Stomach (tissue), 9 donors: Measurements from ENCODE around the gene PIGBOS1. TPM values are rescaled to one million over a fixed set of nuclear protein-coding genes. Genes with fewer than 3 reads are reported as not detected.
"Not testable (repeated sequence)": the region's sequence is repeated elsewhere in the genome, so short reads cannot be mapped to it uniquely, and the experiment has no call there.

Source experiments
- DNase-seq, 2 donors: peaks; one replicate each; pipeline versions ENCODE4 v3.0.0 to v3.0.0-alpha.2; 2013 to 2019
- H3K27ac ChIP-seq, 5 donors: fragments of 200-600 bp in 4 of 5; sonication (generic) in 4 of 5; one replicate each; pipeline ENCODE4 v1.5.1; 2013 to 2019; ENCODE audit warnings: mild to moderate bottlenecking in 1 of 5, moderate library complexity in 1 of 5
- H3K27me3 ChIP-seq, 3 donors: fragments of 200-600 bp; sonication (generic); one replicate each; pipeline ENCODE4 v1.5.1; 2017 to 2019; ENCODE audit warnings: mixed run types in 1 of 3
- H3K36me3 ChIP-seq, 4 donors: fragments of 200-600 bp; sonication (generic); 1 replicate in 3 of 4; 2 replicates in 1 of 4; pipeline ENCODE4 v1.5.1; 2016 to 2019
- H3K4me1 ChIP-seq, 4 donors: fragments of 200-600 bp; sonication (generic); one replicate each; pipeline ENCODE4 v1.5.1; 2016 to 2019
- H3K4me3 ChIP-seq, 4 donors: fragments of 200-600 bp; sonication (generic) in 3 of 4; one replicate each; pipeline ENCODE4 v1.5.1; 2016 to 2019; ENCODE audit warnings: mild to moderate bottlenecking in 1 of 4
- H3K9me3 ChIP-seq, 4 donors: fragments of 200-600 bp; sonication (generic); one replicate each; pipeline ENCODE4 v1.5.1; 2016 to 2019
- CTCF ChIP-seq, 7 experiments: fragments of 450-650 bp in 4 of 7; fragments of 200-600 bp in 3 of 7; sonication (generic) in 3 of 7; IDR thresholded peaks; one replicate each; pipeline ENCODE4 v1.5.1; 2016 to 2019; ENCODE audit warnings: antibody characterized with exemption in 7 of 7, control low read depth in 2 of 7, mild to moderate bottlenecking in 1 of 7
- EP300 ChIP-seq: sonication (generic); formaldehyde crosslinking; IDR thresholded peaks from one replicate; pipeline ENCODE4 v1.6.1; 2017; ENCODE audit warnings: antibody characterized with exemption
- POLR2A ChIP-seq, 4 donors: fragments of 450-650 bp; IDR thresholded peaks; one replicate each; pipeline ENCODE4 v1.6.1; 2016; ENCODE audit warnings: antibody characterized with exemption in 4 of 4, control low read depth in 2 of 4, mild to moderate bottlenecking in 1 of 4, moderate library complexity in 1 of 4
- POLR2AphosphoS5 ChIP-seq, 3 donors: sonication (generic); formaldehyde crosslinking; IDR thresholded peaks; one replicate each; pipeline ENCODE4 v1.6.1; 2016; ENCODE audit warnings: antibody characterized with exemption in 3 of 3
- WGBS, 5 donors: extraction: QIAGEN DNeasy Blood & Tissue Kit in 3 of 5; methylation state at CpG; one replicate each; pipeline versions ENCODE4 v1.1.5 to v1.1.7; 2013 to 2018; 5-methylcytosine and 5-hydroxymethylcytosine counted together
- intact Hi-C: fragments of 100-400 bp; cut with DNase I; formaldehyde crosslinking; loops from one replicate; pipeline ENCODE4 v1.15.1; 2023; ENCODE audit warnings: low total_unique reads
- polyA plus RNA-seq, 3 donors: library from polyadenylated mRNA; stranded (reverse); fragments of 200-250 nt; gene quantifications; one replicate each; pipeline ENCODE4 v1.2.3, GENCODE V29; 2013
- total RNA-seq, 5 donors: library from RNA; depleted of rRNA; stranded (reverse); fragments of >200 nt; gene quantifications; one replicate each; pipeline versions ENCODE4 v1.1.0 to v1.2.3, GENCODE V29; 2014 to 2016
- donor health status: healthy with polysubstance abuse.
- donor health status: Bipolar disorder and iron deficiency.
- donor health status: healthy.

The PIGBOS1 gene
- total and polyA plus RNA-seq, 8 donors = 7.0 to 28.8 (median 12.2) TPM

- Histone ChIP-seq H3K27ac (peak overlapping the region; percentile 91 to 97 (median 96)), H3K4me1 (peaks cover 5 to 52% (median 34%) of the 10 kb centered on the region in 4 donors), H3K9me3 (no peaks in the 10 kb centered on the region), H3K36me3 (peaks cover 0 to 14% (median 4%) of the 10 kb centered on the region in 4 donors), H3K4me3 (peak overlapping the region; percentile 72 to 76 (median 72)), H3K27me3 (no peaks in the 10 kb centered on the region)
- TF ChIP-seq EP300 (no peak), CTCF (IDR thresholded peaks at IDR 0.05) (no peak), POLR2AphosphoS5 (IDR thresholded peaks at IDR 0.05) (no peak), POLR2A (IDR thresholded peaks at IDR 0.05) (no peak)
- WGBS, 5 donors = 25 to 37% (median 35%) methylated on average over 4 of the region's 4 CpGs
- intact Hi-C loops = no loop called here
- peak; percentile 32 to 48 for DNase-seq
Observed at GRCh38 chr15:55319537-55320237, 764 bp upstream of the PIGBOS1 start.

- H3K4me3 ChIP-seq, DNase-seq, H3K4me1 ChIP-seq, intact Hi-C loops, H3K9me3 ChIP-seq, H3K27me3 ChIP-seq, H3K27ac ChIP-seq: not testable (repeated sequence)
- H3K36me3 ChIP-seq = peaks cover 0 to 29% (median 12%) of the 10 kb centered on the region in 4 donors
- WGBS, 5 donors = 91 to 98% (median 93%) methylated on average over 7 to 14 of the region's 32 CpGs; no CpG with 5 or more reads in 2 of the 5 donors
Observed at GRCh38 chr15:55302801-55303200, 16.1 kb downstream of the PIGBOS1 start.

GRCh38 chr15:55297315-55297714 is 21.6 kb downstream of the PIGBOS1 start:
- Histone ChIP-seq H3K27me3 (no peaks in the 10 kb centered on the region), H3K27ac (no peak overlapping the region), H3K4me3 (no peak overlapping the region), H3K4me1 (no peaks in the 10 kb centered on the region), H3K36me3 (no peaks in the 10 kb centered on the region), H3K9me3 (no peaks in the 10 kb centered on the region)
- DNase-seq = no peak
- no peak for TF ChIP-seq POLR2AphosphoS5 (IDR thresholded peaks at IDR 0.05)
- TF ChIP-seq POLR2A (IDR thresholded peaks at IDR 0.05) = no peak
- TF ChIP-seq CTCF (IDR thresholded peaks at IDR 0.05) = no peak
- no peak for TF ChIP-seq EP300
- intact Hi-C loops = no loop called here

GRCh38 chr15:55290528-55291057 is 28.3 kb downstream of the PIGBOS1 start:
- intact Hi-C loops = loop anchor here (5.0 kb wide), 1 partner anchor 73 kb away; no protein-coding TSS in a partner anchor
- Histone ChIP-seq H3K36me3 (no peaks in the 10 kb centered on the region), H3K27me3 (no peaks in the 10 kb centered on the region), H3K9me3 (no peaks in the 10 kb centered on the region), H3K4me3 (peak overlapping the region; percentile 74 to 95 (median 82)), H3K4me1 (peaks cover 14 to 41% (median 26%) of the 10 kb centered on the region in 4 donors), H3K27ac (peak overlapping the region; percentile 64 to 98 (median 97))
- TF ChIP-seq POLR2AphosphoS5 (IDR thresholded peaks at IDR 0.05) (no peak), EP300 (no peak), CTCF (IDR thresholded peaks at IDR 0.05) (peak in 5 of 7 experiments; percentile 63 to 88 (median 83))
- peak; percentile 89 to 94 for DNase-seq
- 16 to 21% (median 18%) methylated on average over 14 to 17 of the region's 17 CpGs for WGBS, 5 donors
